Common myeloid progenitor, CD34-positive (primary cell): ENCODE data around the gene ABCB11.
A peak's percentile ranks its signal among the peaks of the same experiment; 100 is the strongest.

Experiments used
- CTCF ChIA-PET: fragments of 350-600 bp; sonication (Branson Sonifier 250); formaldehyde crosslinking; loops from one replicate; lab custom pipeline; 2021; ENCODE audit warnings: antibody characterized with exemption; lab: Charles Lee
- POLR2A ChIA-PET: fragments of 350-600 bp; sonication (Branson Sonifier 250); formaldehyde crosslinking; loops from one replicate; lab custom pipeline; 2021; ENCODE audit warnings: antibody characterized with exemption; lab: Charles Lee
- DNase-seq, 3 donors: peaks; one replicate each; pipeline versions ENCODE4 v3.0.0 to v3.0.0-alpha.2; 2013
- H3K27ac ChIP-seq, 2 experiments: 1 replicate in 1 of 2; 2 replicates in 1 of 2; pipeline ENCODE4 v1.7.0; 2013; ENCODE audit warnings: inconsistent platforms in 2 of 2, low read length in 2 of 2, mild to moderate bottlenecking in 2 of 2, low read depth in 1 of 2, moderate library complexity in 1 of 2; ENCODE audit not compliant: severe bottlenecking in 2 of 2, insufficient read depth in 1 of 2, poor library complexity in 1 of 2
- H3K27me3 ChIP-seq, 5 experiments: replicated peaks in 2 of 5; 1 replicate in 3 of 5; 2 replicates in 2 of 5; pipeline versions ENCODE4 v1.6.1 to v1.7.0; 2013; ENCODE audit warnings: low read length in 4 of 5, mild to moderate bottlenecking in 2 of 5, moderate library complexity in 2 of 5, inconsistent platforms in 1 of 5; ENCODE audit not compliant: insufficient read depth in 5 of 5, control insufficient read depth in 4 of 5
- H3K36me3 ChIP-seq, 4 experiments: 1 replicate in 2 of 4; 2 replicates in 2 of 4; pipeline versions ENCODE4 v1.6.1 to v1.7.0; 2013; ENCODE audit warnings: low read length in 3 of 4, control low read depth in 1 of 4, mild to moderate bottlenecking in 1 of 4; ENCODE audit not compliant: control insufficient read depth in 4 of 4, insufficient read depth in 4 of 4
- H3K4me1 ChIP-seq, 4 experiments: 1 replicate in 3 of 4; 2 replicates in 1 of 4; pipeline versions ENCODE4 v1.6.1 to v1.7.1; 2013; ENCODE audit warnings: low read length in 3 of 4, mild to moderate bottlenecking in 3 of 4, control low read depth in 1 of 4, inconsistent platforms in 1 of 4, moderate library complexity in 1 of 4; ENCODE audit not compliant: control insufficient read depth in 4 of 4, insufficient read depth in 4 of 4; ENCODE audit errors: control extremely low read depth in 1 of 4
- H3K4me3 ChIP-seq, 7 experiments: 1 replicate in 4 of 7; 2 replicates in 3 of 7; pipeline versions ENCODE4 v1.5.1 to v1.7.0; 2013; ENCODE audit warnings: mild to moderate bottlenecking in 7 of 7, low read length in 6 of 7, moderate library complexity in 6 of 7, inconsistent platforms in 2 of 7, low read depth in 2 of 7, control low read depth in 1 of 7; ENCODE audit not compliant: insufficient read depth in 4 of 7, control insufficient read depth in 1 of 7; ENCODE audit errors: extremely low read depth in 1 of 7
- H3K9me3 ChIP-seq, 5 experiments: 1 replicate in 4 of 5; 2 replicates in 1 of 5; pipeline versions ENCODE4 v1.6.1 to v1.7.1; 2013; ENCODE audit warnings: low read length in 4 of 5, mild to moderate bottlenecking in 2 of 5, inconsistent platforms in 1 of 5, low read depth in 1 of 5, moderate library complexity in 1 of 5; ENCODE audit not compliant: control insufficient read depth in 4 of 5, insufficient read depth in 2 of 5; ENCODE audit errors: control extremely low read depth in 1 of 5
- WGBS: methylation state at CpG from one replicate; pipeline ENCODE4 v1.1.5; 2013; ENCODE audit not compliant: insufficient coverage; 5-methylcytosine and 5-hydroxymethylcytosine counted together

ABCB11 gene

GRCh38 chr2:168912466-168912865 is 118.7 kb downstream of the ABCB11 start:
- no peak overlapping the region for H3K27ac ChIP-seq
- no peaks in the 10 kb centered on the region for H3K36me3 ChIP-seq
- H3K27me3 ChIP-seq = peaks cover 0 to 3% (median 0%) of the 10 kb centered on the region in 5 experiments
- ChIA-PET POLR2A (interaction anchor here (0.6 kb wide), 1 partner anchor 800 kb away, joined by 4 read pairs; no protein-coding TSS in a partner anchor), CTCF (interaction anchor here (1.0 kb wide), 1 partner anchor 204 kb away, joined by 3 read pairs; no protein-coding TSS in a partner anchor)
- H3K4me3 ChIP-seq = peak overlapping the region in 5 of 7 experiments; percentile 57 to 82 (median 67)
- 51% methylated on average over 6 of the region's 6 CpGs for WGBS
- DNase-seq = peak; percentile 6 to 75 (median 51)
- peaks cover 0 to 5% (median 3%) of the 10 kb centered on the region in 4 experiments for H3K4me1 ChIP-seq
- peaks cover 0 to 9% (median 0%) of the 10 kb centered on the region in 5 experiments for H3K9me3 ChIP-seq

- Histone ChIP-seq H3K4me1 (peaks cover 0 to 5% (median 3%) of the 10 kb centered on the region in 4 experiments), H3K9me3 (peaks cover 0 to 2% (median 0%) of the 10 kb centered on the region in 5 experiments), H3K36me3 (no peaks in the 10 kb centered on the region), H3K4me3 (no peak overlapping the region), H3K27ac (no peak overlapping the region), H3K27me3 (peaks cover 0 to 3% (median 0%) of the 10 kb centered on the region in 5 experiments)
- ChIA-PET POLR2A (no interaction called here), CTCF (interaction anchor here (1.4 kb wide), 1 partner anchor 11 kb away, joined by 3 read pairs; no protein-coding TSS in a partner anchor)
- WGBS = 100% methylated on average over 1 of the region's 5 CpGs
- no peak for DNase-seq
These were observed 120.8 kb downstream of the ABCB11 start for GRCh38 chr2:168910330-168910729.

GRCh38 chr2:168907940-168908662 is 123.0 kb downstream of the ABCB11 start:
- WGBS = 94% methylated on average over 2 of the region's 8 CpGs
- CTCF ChIA-PET = interaction anchor here (2.1 kb wide), 1 partner anchor 11 kb away, joined by 6 read pairs; no protein-coding TSS in a partner anchor
- POLR2A ChIA-PET = no interaction called here

GRCh38 chr2:168904358-168904757 is 126.8 kb downstream of the ABCB11 start:
- Histone ChIP-seq H3K27me3 (no peaks in the 10 kb centered on the region), H3K27ac (no peak overlapping the region), H3K9me3 (no peaks in the 10 kb centered on the region), H3K36me3 (no peaks in the 10 kb centered on the region), H3K4me1 (no peaks in the 10 kb centered on the region), H3K4me3 (no peak overlapping the region)
- POLR2A ChIA-PET = no interaction called here
- no peak for DNase-seq
- CTCF ChIA-PET = no interaction called here
- 96% methylated on average over 3 of the region's 3 CpGs for whole genome bisulfite sequencing

More at GRCh38 chr2:168907940-168908662, 123.0 kb downstream of the ABCB11 start:
- DNase-seq = peak; percentile 6 to 68 (median 55)
- no peak overlapping the region for H3K4me3 ChIP-seq
- no peaks in the 10 kb centered on the region for H3K36me3 ChIP-seq
- no peaks in the 10 kb centered on the region for H3K9me3 ChIP-seq
- H3K4me1 ChIP-seq = peaks cover 0 to 5% (median 3%) of the 10 kb centered on the region in 4 experiments
- no peak overlapping the region for H3K27ac ChIP-seq
- peaks cover 0 to 3% (median 0%) of the 10 kb centered on the region in 5 experiments for H3K27me3 ChIP-seq

- no peak for DNase-seq
- Histone ChIP-seq H3K4me3 (no peak overlapping the region), H3K36me3 (no peaks in the 10 kb centered on the region), H3K27ac (no peak overlapping the region), H3K4me1 (no peaks in the 10 kb centered on the region), H3K27me3 (no peaks in the 10 kb centered on the region), H3K9me3 (no peaks in the 10 kb centered on the region)
- ChIA-PET POLR2A (no interaction called here), CTCF (no interaction called here)
- no CpG with 5 or more reads among the region's 2 CpGs for WGBS
These were observed 127.2 kb downstream of the ABCB11 start for GRCh38 chr2:168903888-168904287.

- POLR2A ChIA-PET = no interaction called here
- H3K36me3 ChIP-seq = no peaks in the 10 kb centered on the region
- no peaks in the 10 kb centered on the region for H3K9me3 ChIP-seq
- no peak within 1 kb of the TSS for H3K27ac ChIP-seq
- no peak for DNase-seq
- no peak within 1 kb of the TSS for H3K4me3 ChIP-seq
- H3K4me1 ChIP-seq = no peaks in the 10 kb centered on the region
- CTCF ChIA-PET = interaction anchor here (1.0 kb wide), 1 partner anchor 20 kb away, joined by 4 read pairs; no protein-coding TSS in a partner anchor
- 91% methylated on average over 4 of the region's 5 CpGs for whole genome bisulfite sequencing
- H3K27me3 ChIP-seq = no peaks in the 10 kb centered on the region
These were observed 130.1 kb downstream of the ABCB11 start, which contains the start of gene G6PC2 for GRCh38 chr2:168901003-168901402. Gene G6PC2, plus strand, starts transcription at chr2:168901291. Its CDS starts 41 bp downstream, at chr2:168901332.

- Histone ChIP-seq H3K4me3 (no peak overlapping the region), H3K9me3 (no peaks in the 10 kb centered on the region), H3K27me3 (no peaks in the 10 kb centered on the region), H3K27ac (no peak overlapping the region), H3K4me1 (no peaks in the 10 kb centered on the region), H3K36me3 (no peaks in the 10 kb centered on the region)
- WGBS = no CpG with 5 or more reads among the region's 1 CpG
- POLR2A ChIA-PET = no interaction called here
- DNase-seq = no peak
- CTCF ChIA-PET = interaction anchor here (2.3 kb wide), 1 partner anchor 10 kb away, joined by 6 read pairs; no protein-coding TSS in a partner anchor
These were observed 133.7 kb downstream of the ABCB11 start for GRCh38 chr2:168897449-168897848.
